ENCODE results near the gene PTP4A2.

Gene PTP4A2

DNA sequence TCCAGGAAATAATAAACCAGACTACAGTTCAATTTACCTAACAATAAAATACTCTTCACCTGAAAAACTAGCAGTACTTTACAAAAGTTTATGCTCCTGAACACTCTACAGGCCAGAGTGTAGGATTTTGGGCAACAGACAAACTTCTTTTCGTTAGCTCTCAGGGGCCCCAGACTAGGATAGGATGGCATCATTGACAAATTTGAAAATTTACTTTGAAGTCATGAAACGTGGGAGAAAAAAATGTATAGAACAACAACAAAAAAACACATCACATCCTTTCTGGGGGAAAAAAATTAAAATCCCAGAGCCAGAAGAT lies 1.2 kb downstream of the PTP4A2 start:
- H2BK5ac ChIP-seq (ENCODE audit: low read length) = no peak overlapping the region
- DNase-seq = no peak
- H3K4me1 ChIP-seq (ENCODE audit: control insufficient read depth, low read depth, low read length) = peaks cover 14% of the 10 kb centered on the region
- H3K9ac ChIP-seq (ENCODE audit: low read length) = peak overlapping the region; percentile 90
- H3K4me3 ChIP-seq (ENCODE audit: low read length) = peak overlapping the region; percentile 89
- no peak overlapping the region for H3K23ac ChIP-seq (ENCODE audit: low read length)
- H2BK15ac ChIP-seq (replicated peaks; ENCODE audit: low read depth) = no peak overlapping the region
- H2BK120ac ChIP-seq (ENCODE audit: low read depth, low read length) = no peak overlapping the region
- no peak overlapping the region for H2AK5ac ChIP-seq (ENCODE audit: low read length)
- no peak overlapping the region for H3K27ac ChIP-seq (ENCODE audit: low read depth, low read length)
- no peak overlapping the region for H3K18ac ChIP-seq (ENCODE audit: low read length)
- H3K79me1 ChIP-seq (ENCODE audit: low read length) = no peaks in the 10 kb centered on the region
- no peak overlapping the region for H4K5ac ChIP-seq (ENCODE audit: low read length)
- H3K79me2 ChIP-seq (ENCODE audit: control insufficient read depth, insufficient read depth, low read length) = peaks cover 54% of the 10 kb centered on the region
- H3K27me3 ChIP-seq (ENCODE audit: insufficient read depth, low read length, poor library complexity) = no peaks in the 10 kb centered on the region
- H3K36me3 ChIP-seq (ENCODE audit: control insufficient read depth, insufficient read depth, low read length) = no peaks in the 10 kb centered on the region
- no peak overlapping the region for H4K8ac ChIP-seq (ENCODE audit: low read depth, low read length)
- no peak overlapping the region for H3K4ac ChIP-seq (ENCODE audit: low read depth, low read length)
- H3K56ac ChIP-seq (ENCODE audit: low read length) = peak overlapping the region; percentile 100
- WGBS (ENCODE audit: extremely low coverage, insufficient coverage, low lambda C conversion rate) = no CpG with 5 or more reads among the region's 2 CpGs
- H3K4me2 ChIP-seq (ENCODE audit: low read length) = peak overlapping the region; percentile 54

DNA sequence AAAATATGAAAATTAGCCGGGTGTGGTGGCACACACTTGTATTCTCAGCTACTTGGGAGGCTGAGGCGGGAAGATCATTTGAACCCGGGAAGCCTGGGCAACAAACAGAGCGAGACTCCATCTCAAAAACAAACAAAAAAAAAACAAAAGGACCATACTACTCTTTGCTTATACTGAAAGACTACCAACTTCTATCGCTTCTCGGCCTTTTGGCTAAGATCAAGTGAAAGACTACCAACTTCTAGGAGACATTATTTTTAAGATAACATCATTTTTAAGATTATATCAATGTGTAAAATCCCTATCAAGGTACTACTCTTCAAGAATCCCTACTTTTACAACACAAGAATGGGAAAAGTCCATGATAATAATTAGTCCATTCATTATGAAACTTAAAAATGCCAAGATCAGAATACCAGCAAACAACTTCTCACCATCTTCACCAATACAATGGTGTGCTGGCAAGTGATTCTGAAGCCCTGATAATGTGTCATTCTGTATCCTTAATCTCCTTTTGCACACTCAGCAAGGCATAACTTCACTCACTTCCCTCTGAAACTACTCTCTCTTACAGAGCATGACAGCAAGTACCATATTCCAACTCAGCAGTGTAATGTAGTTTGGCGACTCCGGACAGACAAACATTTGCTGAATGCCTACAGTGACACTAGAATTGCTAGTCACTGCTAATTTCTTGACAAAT lies 1.7 kb downstream of the PTP4A2 start:
- H4K5ac ChIP-seq (ENCODE audit: low read length) = no peak overlapping the region
- H3K4ac ChIP-seq (ENCODE audit: low read depth, low read length) = no peak overlapping the region
- H3K4me1 ChIP-seq (ENCODE audit: control insufficient read depth, low read depth, low read length) = peaks cover 14% of the 10 kb centered on the region
- H3K79me1 ChIP-seq (ENCODE audit: low read length) = no peaks in the 10 kb centered on the region
- no CpG with 5 or more reads among the region's 8 CpGs for WGBS (ENCODE audit: extremely low coverage, insufficient coverage, low lambda C conversion rate)
- no peak for DNase-seq
- no peak overlapping the region for H3K18ac ChIP-seq (ENCODE audit: low read length)
- no peaks in the 10 kb centered on the region for H3K27me3 ChIP-seq (ENCODE audit: insufficient read depth, low read length, poor library complexity)
- H3K4me2 ChIP-seq (ENCODE audit: low read length) = peak overlapping the region; percentile 54
- H2BK15ac ChIP-seq (replicated peaks; ENCODE audit: low read depth) = no peak overlapping the region
- H4K8ac ChIP-seq (ENCODE audit: low read depth, low read length) = no peak overlapping the region
- no peak overlapping the region for H2AK5ac ChIP-seq (ENCODE audit: low read length)
- H2BK120ac ChIP-seq (ENCODE audit: low read depth, low read length) = no peak overlapping the region
- no peak overlapping the region for H3K27ac ChIP-seq (ENCODE audit: low read depth, low read length)
- no peak overlapping the region for H2BK5ac ChIP-seq (ENCODE audit: low read length)
- H3K36me3 ChIP-seq (ENCODE audit: control insufficient read depth, insufficient read depth, low read length) = no peaks in the 10 kb centered on the region
- no peak overlapping the region for H3K23ac ChIP-seq (ENCODE audit: low read length)
- H3K9ac ChIP-seq (ENCODE audit: low read length) = peak overlapping the region; percentile 90
- peak overlapping the region; percentile 76 for H3K56ac ChIP-seq (ENCODE audit: low read length)
- H3K4me3 ChIP-seq (ENCODE audit: low read length) = peak overlapping the region; percentile 89
- peaks cover 55% of the 10 kb centered on the region for H3K79me2 ChIP-seq (ENCODE audit: control insufficient read depth, insufficient read depth, low read length)

DNA sequence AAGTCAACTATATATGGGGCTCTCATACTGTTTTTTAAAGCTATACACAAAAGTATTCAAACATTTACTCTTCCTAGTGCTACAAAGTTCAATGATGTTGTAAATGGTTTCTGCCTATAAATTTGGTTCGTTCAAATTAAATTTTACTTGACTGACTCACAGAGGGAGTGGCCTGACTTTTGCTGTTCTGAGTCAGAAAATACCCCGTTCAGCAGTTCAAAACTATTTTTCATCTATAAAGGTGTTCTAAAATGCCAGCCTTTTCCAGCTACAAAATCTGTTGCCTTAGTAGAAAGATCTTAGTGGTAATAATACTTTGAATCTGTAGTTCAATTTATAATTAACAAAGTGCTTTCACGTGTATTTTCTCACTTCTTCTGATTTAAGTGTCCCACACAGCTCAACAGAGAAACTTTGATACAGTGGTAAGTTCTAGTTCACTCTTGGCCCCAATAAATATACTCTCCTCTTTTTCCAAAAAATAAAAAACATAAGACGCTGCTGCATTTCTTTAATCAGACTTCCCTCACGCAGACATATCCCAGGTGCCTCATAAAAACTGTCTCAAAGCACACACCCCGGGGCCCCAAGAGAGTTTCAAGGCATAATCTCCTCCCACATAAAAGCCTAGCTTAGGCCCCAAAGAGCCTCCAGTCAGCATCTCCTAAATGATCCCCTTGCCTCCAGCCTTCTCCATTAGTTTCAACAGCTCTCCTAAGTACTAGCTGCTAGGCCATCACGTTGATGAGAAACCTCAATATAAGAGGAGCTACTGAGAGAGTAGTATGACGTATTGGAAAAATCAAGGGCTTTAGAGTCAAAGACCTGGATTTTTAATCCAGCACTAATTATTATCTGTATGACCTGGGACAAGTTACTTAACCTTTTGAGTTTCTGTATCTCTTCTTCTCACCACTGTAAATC lies 3.2 kb downstream of the PTP4A2 start:
- Histone ChIP-seq H3K27me3 (ENCODE audit: insufficient read depth, low read length, poor library complexity) (no peaks in the 10 kb centered on the region), H3K36me3 (ENCODE audit: control insufficient read depth, insufficient read depth, low read length) (no peaks in the 10 kb centered on the region), H2BK5ac (ENCODE audit: low read length) (no peak overlapping the region), H3K56ac (ENCODE audit: low read length) (no peak overlapping the region), H3K18ac (ENCODE audit: low read length) (no peak overlapping the region), H3K4me3 (ENCODE audit: low read length) (no peak overlapping the region), H3K27ac (ENCODE audit: low read depth, low read length) (no peak overlapping the region), H2BK15ac (replicated peaks; ENCODE audit: low read depth) (no peak overlapping the region), H3K23ac (ENCODE audit: low read length) (no peak overlapping the region), H3K4me1 (ENCODE audit: control insufficient read depth, low read depth, low read length) (peaks cover 14% of the 10 kb centered on the region), H3K9ac (ENCODE audit: low read length) (no peak overlapping the region), H3K4ac (ENCODE audit: low read depth, low read length) (no peak overlapping the region), H3K4me2 (ENCODE audit: low read length) (no peak overlapping the region), H2AK5ac (ENCODE audit: low read length) (no peak overlapping the region), H4K5ac (ENCODE audit: low read length) (no peak overlapping the region), H3K79me1 (ENCODE audit: low read length) (no peaks in the 10 kb centered on the region), H3K79me2 (ENCODE audit: control insufficient read depth, insufficient read depth, low read length) (peaks cover 69% of the 10 kb centered on the region), H2BK120ac (ENCODE audit: low read depth, low read length) (no peak overlapping the region), H4K8ac (ENCODE audit: low read depth, low read length) (no peak overlapping the region)
- no peak for DNase-seq
- no CpG with 5 or more reads among the region's 8 CpGs for WGBS (ENCODE audit: extremely low coverage, insufficient coverage, low lambda C conversion rate)

DNA sequence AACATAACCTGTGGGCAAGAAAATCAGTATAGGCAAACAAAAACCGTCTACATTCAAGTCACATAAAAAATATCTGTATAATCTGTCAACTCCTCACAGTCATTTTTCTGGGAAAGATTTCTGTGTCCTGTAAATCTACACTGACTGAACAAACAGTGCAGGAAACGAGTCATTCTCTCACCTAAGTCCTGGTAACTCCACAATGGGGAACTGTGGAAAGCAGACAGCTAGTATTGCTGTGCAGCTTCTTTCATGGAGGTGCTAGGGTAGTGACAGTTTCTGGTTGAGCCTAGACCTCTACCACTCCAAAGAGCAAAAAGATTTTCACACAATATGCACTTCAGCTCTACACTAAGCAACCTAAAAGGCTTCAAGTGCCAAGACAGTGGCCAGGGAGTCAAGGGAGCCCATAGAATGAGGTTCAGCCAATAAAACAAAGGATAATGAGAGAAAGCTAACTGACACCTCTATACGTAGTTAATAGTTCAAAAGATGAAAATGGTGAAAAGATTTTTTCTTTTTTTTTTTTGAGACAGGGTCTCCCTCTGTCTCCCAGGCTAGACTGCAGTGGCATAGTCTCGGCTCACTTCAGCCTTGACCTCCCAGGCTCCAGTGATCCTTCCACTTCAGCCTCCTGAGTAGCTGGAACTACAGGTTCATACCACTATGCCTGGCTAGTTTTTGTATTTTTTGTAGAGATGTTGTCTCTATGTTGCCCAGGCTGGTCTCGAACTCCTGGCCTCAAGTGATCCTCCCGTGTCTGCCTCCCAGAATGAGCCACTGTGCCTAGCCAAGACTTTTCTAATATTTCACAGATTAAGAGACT lies 5.5 kb downstream of the PTP4A2 start:
- Histone ChIP-seq H3K79me2 (ENCODE audit: control insufficient read depth, insufficient read depth, low read length) (peaks cover 78% of the 10 kb centered on the region), H2BK120ac (ENCODE audit: low read depth, low read length) (no peak overlapping the region), H3K79me1 (ENCODE audit: low read length) (peaks cover 1% of the 10 kb centered on the region), H3K9ac (ENCODE audit: low read length) (peak overlapping the region; percentile 18), H3K4me1 (ENCODE audit: control insufficient read depth, low read depth, low read length) (peaks cover 9% of the 10 kb centered on the region), H2BK5ac (ENCODE audit: low read length) (no peak overlapping the region), H3K36me3 (ENCODE audit: control insufficient read depth, insufficient read depth, low read length) (no peaks in the 10 kb centered on the region), H3K4me3 (ENCODE audit: low read length) (no peak overlapping the region), H3K56ac (ENCODE audit: low read length) (peak overlapping the region; percentile 9), H4K5ac (ENCODE audit: low read length) (no peak overlapping the region), H4K8ac (ENCODE audit: low read depth, low read length) (no peak overlapping the region), H2BK15ac (replicated peaks; ENCODE audit: low read depth) (no peak overlapping the region), H3K18ac (ENCODE audit: low read length) (no peak overlapping the region), H3K27me3 (ENCODE audit: insufficient read depth, low read length, poor library complexity) (no peaks in the 10 kb centered on the region), H2AK5ac (ENCODE audit: low read length) (no peak overlapping the region), H3K4ac (ENCODE audit: low read depth, low read length) (no peak overlapping the region), H3K27ac (ENCODE audit: low read depth, low read length) (no peak overlapping the region), H3K4me2 (ENCODE audit: low read length) (no peak overlapping the region), H3K23ac (ENCODE audit: low read length) (no peak overlapping the region)
- no CpG with 5 or more reads among the region's 6 CpGs for WGBS (ENCODE audit: extremely low coverage, insufficient coverage, low lambda C conversion rate)
- peak; percentile 48 for DNase-seq

DNA sequence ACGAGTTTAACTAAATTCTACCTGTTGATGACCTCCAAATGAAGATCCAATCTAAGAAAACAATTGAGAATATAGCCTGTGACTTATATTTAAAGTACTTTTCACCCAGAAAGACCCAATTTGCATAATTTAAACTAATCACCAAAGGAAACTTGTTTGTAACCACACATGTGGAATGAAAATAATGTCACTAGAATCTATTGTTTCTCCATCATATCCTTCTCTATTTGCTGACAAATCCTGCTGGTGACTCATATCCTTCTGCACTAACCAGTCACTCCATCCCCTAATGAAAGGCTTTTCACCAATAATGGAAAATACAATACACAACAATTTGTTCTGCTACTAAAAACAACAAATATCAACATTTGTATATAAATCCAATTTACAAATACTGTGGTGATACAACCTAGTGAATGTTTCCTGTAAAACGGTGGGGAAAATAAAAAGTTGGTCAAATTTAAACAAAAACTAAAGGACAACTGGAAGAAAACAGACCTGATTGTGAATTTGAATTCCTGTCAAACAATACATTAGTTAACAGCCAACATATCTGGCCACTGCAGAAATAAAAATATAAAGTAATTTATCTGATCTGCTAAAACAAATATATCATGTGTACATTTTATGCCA lies 6.5 kb downstream of the PTP4A2 start:
- no peak overlapping the region for H3K27ac ChIP-seq (ENCODE audit: low read depth, low read length)
- WGBS (ENCODE audit: extremely low coverage, insufficient coverage, low lambda C conversion rate) = no CpG with 5 or more reads among the region's 2 CpGs
- no peak overlapping the region for H4K5ac ChIP-seq (ENCODE audit: low read length)
- no peaks in the 10 kb centered on the region for H3K36me3 ChIP-seq (ENCODE audit: control insufficient read depth, insufficient read depth, low read length)
- no peak overlapping the region for H2BK5ac ChIP-seq (ENCODE audit: low read length)
- no peak overlapping the region for H3K9ac ChIP-seq (ENCODE audit: low read length)
- H3K18ac ChIP-seq (ENCODE audit: low read length) = no peak overlapping the region
- peaks cover 78% of the 10 kb centered on the region for H3K79me2 ChIP-seq (ENCODE audit: control insufficient read depth, insufficient read depth, low read length)
- no peak overlapping the region for H2BK120ac ChIP-seq (ENCODE audit: low read depth, low read length)
- no peak overlapping the region for H3K23ac ChIP-seq (ENCODE audit: low read length)
- H3K56ac ChIP-seq (ENCODE audit: low read length) = no peak overlapping the region
- H3K4ac ChIP-seq (ENCODE audit: low read depth, low read length) = no peak overlapping the region
- H3K4me3 ChIP-seq (ENCODE audit: low read length) = no peak overlapping the region
- H3K79me1 ChIP-seq (ENCODE audit: low read length) = peaks cover 3% of the 10 kb centered on the region
- no peak overlapping the region for H3K4me2 ChIP-seq (ENCODE audit: low read length)
- H3K27me3 ChIP-seq (ENCODE audit: insufficient read depth, low read length, poor library complexity) = no peaks in the 10 kb centered on the region
- H4K8ac ChIP-seq (ENCODE audit: low read depth, low read length) = no peak overlapping the region
- H2BK15ac ChIP-seq (replicated peaks; ENCODE audit: low read depth) = no peak overlapping the region
- peak; percentile 63 for DNase-seq
- peaks cover 14% of the 10 kb centered on the region for H3K4me1 ChIP-seq (ENCODE audit: control insufficient read depth, low read depth, low read length)
- no peak overlapping the region for H2AK5ac ChIP-seq (ENCODE audit: low read length)

Measured in mesendoderm (in vitro differentiated cells).